GM12892 (cell line): Measurements from ENCODE around the gene HDGFL2.

Experiments used
- DNase-seq: peaks from one replicate; pipeline ENCODE4 v3.0.0; 2011; ENCODE audit not compliant: insufficient read length
- FAIRE-seq: peaks from 2 replicates; lab custom pipeline; 2011; peaks lifted over from hg19 to GRCh38; lab: Jason Lieb, UNC
- POLR2A ChIP-seq: IDR thresholded peaks from 2 replicates; pipeline ENCODE4 v1.6.1; 2011; ENCODE audit warnings: low read depth, low read length, control low read depth
- POLR2AphosphoS5 ChIP-seq: IDR thresholded peaks from 2 replicates; pipeline ENCODE4 v1.6.1; 2011; ENCODE audit warnings: low read depth, low read length, control low read depth
- TAF1 ChIP-seq: IDR thresholded peaks from 2 replicates; pipeline ENCODE4 v1.6.1; 2011; ENCODE audit warnings: low read depth, mild to moderate bottlenecking, control low read depth, low read length, borderline replicate concordance

HDGFL2 gene

DNA sequence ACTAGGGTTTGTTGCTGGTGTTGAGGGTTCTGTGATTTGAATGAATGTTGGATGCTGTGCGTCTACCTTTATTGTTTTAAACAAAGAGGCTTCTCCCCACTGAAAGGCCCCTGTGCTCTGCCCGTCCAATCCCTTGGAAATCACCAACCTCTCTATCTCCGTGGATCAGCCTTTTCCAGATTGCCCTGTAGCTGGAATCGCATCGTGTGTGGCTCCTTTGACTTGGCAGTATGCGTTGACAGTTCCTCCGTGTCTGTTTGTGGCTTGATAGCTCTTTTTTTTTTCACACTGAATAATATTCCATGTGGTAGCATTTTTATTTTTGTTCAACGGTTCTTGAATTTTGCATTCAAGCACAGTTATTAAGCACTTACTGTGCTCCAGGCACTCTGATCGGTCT lies 37.7 kb upstream of the HDGFL2 start:
- TF ChIP-seq POLR2AphosphoS5 (no peak), TAF1 (no peak), POLR2A (no peak)
- DNase-seq, result no peak
- FAIRE-seq, result no peak

DNA sequence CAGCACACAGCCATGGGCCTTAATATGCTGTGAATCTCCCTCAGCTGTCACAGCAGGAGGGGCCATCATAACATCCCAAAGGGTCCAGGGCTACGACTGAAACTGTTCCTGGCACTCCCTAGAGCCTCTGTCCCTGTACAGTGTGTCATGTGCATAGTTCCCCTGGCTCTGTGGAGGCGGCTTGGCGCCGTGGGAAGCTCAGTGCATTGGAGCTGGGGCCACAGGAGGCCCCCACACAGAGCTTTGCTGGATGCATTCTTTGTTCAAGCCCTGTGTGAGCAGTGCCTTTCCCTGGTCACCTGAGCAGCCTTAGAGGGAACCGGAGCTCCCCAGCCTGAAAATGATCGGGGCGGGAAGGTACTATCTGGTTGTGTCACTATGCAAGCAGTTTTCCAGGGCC lies 35.9 kb upstream of the HDGFL2 start:
- DNase-seq (no peak), FAIRE-seq (no peak)
- TF ChIP-seq TAF1 (no peak), POLR2AphosphoS5 (no peak), POLR2A (no peak)

DNA sequence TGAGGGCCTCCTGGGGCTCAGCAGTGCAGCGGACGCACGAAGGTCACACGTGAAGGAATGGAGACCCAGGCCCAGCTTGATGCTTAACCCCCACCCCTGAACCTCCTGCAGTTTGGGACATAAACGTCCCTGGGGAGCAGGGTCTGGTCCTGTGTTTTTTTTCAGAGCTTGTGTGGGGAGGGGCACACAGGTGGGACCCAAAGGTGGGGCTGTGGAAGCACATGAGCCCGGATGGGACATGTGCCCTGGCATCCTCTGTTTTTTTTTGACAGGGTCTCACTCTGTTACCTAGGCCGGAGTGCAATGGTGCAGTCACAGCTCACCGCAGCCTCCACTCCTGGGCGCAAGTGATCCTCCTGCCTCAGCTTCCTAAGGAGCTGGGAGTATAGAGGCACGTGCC lies 35.0 kb upstream of the HDGFL2 start:
- FAIRE-seq, result no peak
- TF ChIP-seq TAF1, result no peak
- 0 out of 2 replicates have a peak, but pooled peaks have one; percentile 29 for TF ChIP-seq POLR2AphosphoS5
- no peak for TF ChIP-seq POLR2A

DNA sequence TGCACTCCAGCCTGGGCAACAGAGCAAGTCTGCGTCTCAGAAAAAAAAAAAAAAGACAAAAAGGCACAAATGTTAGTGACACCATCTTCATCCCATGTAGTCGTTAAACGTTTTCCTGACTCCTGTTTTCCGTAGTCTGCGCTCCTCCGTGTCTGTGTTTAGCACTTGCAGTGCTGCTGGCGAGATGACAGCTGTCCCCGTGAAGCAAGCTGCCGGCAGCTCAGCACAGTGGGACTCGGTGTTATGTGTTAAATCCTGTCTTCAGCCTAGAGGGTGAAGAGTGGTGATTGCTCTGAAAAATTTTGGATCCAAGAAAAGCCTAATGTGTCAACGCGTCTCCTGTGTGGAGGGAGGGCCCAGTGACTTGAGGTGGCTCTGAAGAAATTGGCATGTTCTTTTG lies 32.9 kb upstream of the HDGFL2 start:
- no peak for DNase-seq
- no peak for FAIRE-seq
- TF ChIP-seq TAF1 (no peak), POLR2A (no peak), POLR2AphosphoS5 (no peak)

More for the DNA sequence above, 35.0 kb upstream of the HDGFL2 start:
- DNase-seq, result no peak

DNA sequence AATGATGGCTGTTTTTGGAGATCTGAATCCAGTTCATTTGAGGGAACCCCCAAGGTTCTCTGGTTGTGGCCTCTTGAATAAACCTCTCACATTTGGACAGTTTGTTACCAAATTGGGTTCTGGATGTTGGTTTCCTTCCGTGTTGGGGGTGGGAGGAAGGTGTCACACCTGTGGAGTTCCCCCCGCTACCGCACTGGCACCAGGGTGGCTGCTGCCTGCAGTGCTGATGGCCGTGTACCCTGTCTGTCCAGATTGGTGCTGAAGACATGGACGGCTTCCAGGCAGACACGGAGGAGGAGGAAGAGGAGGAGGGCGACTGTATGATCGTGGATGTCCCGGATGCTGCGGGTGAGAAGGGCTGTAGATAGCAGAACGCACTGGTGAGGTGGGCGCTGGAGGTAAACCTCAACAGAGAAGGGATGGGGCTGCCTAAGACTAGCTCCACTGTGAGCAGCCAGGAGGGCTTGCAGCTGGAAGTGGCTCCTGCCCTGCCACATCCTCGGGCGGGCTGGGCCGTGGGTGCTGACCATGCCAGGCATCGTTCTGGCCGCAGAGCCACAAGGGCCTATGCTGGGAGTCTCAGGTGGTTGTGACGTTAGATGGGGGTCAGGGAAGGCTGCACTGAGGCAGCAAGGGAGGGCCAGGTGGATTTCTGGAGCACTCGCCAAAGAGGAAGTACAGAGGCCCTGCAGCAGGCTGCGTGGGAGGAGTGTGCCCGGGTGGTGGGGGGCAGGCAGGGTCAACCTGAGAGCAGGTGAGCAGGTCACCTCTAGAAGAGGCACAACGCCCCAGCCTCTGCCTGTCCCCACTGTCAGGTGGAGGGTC lies 29.9 kb upstream of the HDGFL2 start:
- FAIRE-seq (peak; percentile 88), DNase-seq (no peak)
- TF ChIP-seq TAF1, result no peak
- no peak; the same call in 1 of the 2 replicates for TF ChIP-seq POLR2AphosphoS5
- peak; percentile 22; the same call in 1 of the 2 replicates for TF ChIP-seq POLR2A

DNA sequence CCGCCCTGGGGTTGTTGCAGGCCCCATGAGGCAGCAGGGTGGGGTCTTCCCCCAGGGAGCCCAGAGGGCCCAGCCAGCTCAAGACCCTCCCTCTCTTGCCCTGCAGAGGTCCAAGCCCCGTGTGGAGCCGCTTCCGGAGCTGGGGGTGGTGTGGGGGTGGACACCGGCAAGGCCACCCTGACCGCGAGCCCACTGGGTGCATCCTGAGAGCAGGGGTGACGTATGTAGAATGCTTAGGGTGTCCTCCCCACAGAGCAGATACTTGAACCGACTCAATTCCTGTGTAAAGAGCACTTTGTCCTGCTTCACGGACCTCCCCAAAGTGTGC lies 29.3 kb upstream of the HDGFL2 start:
- DNase-seq (no peak), FAIRE-seq (no peak)
- no peak for TF ChIP-seq POLR2AphosphoS5
- TF ChIP-seq POLR2A, result no peak
- TF ChIP-seq TAF1, result no peak

DNA sequence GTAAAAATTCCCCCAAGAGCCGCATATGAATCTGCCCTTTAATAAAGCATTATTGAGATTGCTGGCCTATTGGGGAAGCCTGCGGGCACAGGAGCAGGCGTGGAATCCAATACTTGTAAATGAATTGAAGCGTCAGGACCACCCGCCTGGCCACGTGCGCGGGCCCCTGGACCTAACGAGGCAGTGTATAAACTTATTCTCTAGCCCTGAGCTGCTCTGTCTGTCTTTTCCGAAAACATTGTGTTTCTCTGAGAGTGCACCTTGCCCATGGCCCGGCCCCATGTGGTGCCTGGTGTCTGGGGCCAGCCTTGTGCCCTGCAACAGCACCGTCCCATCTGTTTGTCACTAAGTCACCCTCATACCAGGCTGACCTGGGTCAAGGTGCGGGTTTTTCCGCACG lies 28.9 kb upstream of the HDGFL2 start:
- FAIRE-seq, result no peak
- TF ChIP-seq POLR2AphosphoS5 (0 out of 2 replicates have a peak, but pooled peaks have one; percentile 22), POLR2A (no peak; the same call in 1 of the 2 replicates)
- DNase-seq, result no peak

DNA sequence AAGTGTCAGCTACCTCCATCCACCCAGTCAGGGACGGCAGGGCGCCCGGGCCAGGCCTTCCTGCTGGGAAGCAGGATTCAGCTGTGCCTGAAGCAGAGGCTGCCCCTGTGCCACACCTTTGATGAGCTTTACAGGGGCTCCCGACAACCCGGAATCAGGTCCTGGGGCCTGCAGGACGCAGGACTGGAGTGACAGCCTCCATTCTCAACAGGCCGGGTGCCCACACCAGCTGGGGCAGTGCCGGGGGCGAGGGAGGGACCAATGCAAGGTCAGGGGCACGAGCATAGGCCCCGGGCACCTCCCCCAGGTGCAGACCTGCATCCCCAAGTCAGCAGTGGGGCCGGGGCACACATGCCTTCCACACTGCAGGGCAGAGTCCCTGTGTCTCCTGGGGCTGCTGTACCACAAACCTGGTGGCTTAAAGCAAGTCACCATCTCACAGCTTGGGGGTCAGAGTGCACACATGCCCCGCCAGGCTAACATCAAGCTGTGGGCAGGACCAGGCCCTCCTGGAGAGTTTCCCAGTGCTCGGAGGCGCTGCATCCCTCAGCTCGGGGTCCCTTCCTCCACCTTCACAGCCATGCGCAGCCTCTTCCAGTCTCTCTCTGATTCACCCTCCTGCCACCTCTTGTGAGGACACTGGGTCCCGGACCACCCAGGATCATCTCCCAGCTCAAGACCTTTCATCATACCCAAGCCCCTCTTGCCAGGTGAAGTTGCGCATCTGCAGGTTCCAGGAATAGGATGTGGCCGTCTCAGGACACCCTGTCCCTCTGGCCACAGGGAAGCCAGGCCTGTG lies 27.9 kb upstream of the HDGFL2 start:
- no peak for FAIRE-seq
- no peak for DNase-seq
- no peak for TF ChIP-seq TAF1
- no peak; the same call in none of the 2 replicates for TF ChIP-seq POLR2A
- no peak for TF ChIP-seq POLR2AphosphoS5

DNA sequence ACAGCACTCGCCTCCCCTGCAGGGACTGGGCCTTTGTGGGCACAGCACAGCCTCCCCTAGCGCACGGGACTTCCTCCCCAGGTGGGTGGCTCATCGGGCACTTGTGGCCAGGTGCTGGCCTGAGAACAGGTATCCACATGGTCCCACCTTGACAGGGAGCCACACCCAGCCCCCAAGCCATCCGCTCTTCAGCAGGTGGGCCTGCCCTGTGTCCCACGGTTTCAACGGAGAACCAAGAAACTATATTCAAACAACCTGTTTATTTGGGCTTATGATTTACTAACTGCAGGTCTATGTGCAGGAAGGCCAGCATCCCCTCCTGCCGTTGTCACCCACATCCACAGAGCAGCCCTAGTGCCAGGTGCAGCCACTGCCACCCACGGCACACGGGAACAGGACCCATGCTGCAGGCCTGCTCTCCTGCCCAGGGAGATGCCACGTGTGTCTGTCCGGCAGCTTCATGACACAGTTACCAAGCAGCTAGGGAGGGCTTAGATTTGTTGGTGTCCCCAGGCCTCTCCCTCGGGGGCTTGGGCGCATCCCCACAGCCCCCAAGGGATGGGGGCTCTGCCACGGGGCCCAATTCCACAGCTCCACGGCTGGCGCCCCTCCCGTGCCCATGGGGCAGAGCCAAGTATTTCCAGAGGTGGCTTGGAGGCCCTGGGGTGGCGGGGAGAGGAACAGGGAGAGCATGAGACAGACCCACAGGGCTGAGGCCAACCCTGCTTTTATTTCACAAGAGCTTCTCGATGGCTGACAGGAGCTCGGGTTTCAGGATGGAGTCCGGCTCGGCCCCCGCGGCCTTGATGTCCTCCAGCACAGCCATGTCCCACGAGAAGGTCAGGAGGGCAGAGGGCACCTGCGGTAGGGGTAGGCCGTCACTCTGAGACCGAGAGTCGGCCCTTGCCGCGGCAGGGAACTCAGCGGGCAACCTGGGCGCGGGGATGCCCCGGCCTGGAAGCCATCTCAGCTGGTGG lies 27.0 kb upstream of the HDGFL2 start:
- TF ChIP-seq POLR2A, result peak; percentile 26; the same call in 1 of the 2 replicates
- no peak for TF ChIP-seq POLR2AphosphoS5
- DNase-seq (no peak), FAIRE-seq (no peak)

DNA sequence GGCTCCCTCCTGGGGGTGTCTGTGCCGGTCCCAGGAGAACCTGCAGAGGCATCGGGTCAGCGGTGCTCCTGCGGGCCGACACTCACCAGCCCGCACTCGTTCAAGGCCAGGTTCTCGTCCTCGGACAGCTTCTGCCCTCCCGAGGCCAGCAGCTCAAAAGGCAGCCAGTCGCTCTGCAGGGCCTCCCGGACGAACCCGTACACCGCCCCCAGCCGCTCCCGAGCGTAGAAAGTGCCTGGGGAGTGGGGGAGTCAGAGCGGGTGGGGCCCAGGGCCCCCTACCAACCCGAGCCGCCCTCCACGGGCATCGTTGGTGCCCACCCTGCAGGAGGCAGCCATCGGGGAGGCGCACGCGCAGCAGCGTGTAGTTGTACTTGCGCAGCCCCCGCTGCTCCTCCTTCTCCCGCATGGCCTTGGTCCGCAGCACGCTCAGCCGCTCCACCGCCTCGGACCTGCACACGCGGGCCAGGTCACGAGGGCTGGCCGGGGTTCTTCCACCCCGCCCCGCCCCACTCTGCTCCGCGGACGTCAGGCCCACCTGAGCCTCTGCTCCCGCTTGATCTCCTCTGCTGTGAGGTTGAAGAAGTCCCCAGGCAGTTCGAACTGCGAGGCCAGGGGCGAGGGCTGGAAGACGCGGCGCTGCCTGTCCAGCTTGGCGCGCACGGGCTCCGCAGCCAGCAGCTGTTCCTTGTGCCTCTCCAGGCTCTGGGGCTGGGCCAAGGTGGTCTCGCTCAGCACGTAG lies 26.0 kb upstream of the HDGFL2 start:
- DNase-seq, result no peak
- TF ChIP-seq POLR2A (no peak), TAF1 (no peak), POLR2AphosphoS5 (no peak)
- FAIRE-seq, result no peak

DNA sequence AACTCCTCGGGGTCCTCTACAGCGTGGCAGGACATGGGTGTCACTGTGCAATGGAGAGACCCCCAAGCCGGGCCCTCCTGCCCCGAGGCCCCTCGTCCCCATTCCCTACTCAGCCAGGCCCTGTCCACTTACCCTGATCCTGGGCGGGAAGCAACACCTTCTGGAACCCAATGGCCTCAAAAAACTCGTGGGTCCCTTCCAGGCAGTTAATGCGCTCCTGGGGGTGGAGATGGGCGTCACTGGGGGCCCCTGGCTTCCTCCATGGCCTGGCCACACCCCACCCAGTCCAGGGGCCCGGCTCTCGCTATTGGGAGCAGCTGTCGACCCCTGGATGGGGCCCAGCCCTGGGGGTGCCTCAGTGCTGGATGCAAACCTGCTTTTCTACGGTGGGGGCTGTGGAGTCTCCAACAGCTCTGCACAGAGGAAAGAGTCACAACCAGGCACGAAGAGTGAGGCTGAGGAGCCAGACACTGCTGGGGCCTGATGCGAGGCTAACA lies 25.3 kb upstream of the HDGFL2 start:
- no peak for FAIRE-seq
- no peak for DNase-seq

More for the DNA sequence above, 25.3 kb upstream of the HDGFL2 start:
- no peak for TF ChIP-seq POLR2AphosphoS5
- TF ChIP-seq POLR2A, result no peak
- TF ChIP-seq TAF1, result no peak
